HG03175 (cell line): ENCODE results near the gene C22orf42.
"Not testable (repeated sequence)": the region's sequence is repeated elsewhere in the genome, so short reads cannot be mapped to it uniquely, and the experiment has no call there.

Source experiments
- ATAC-seq: cut with Tn5 transposase; IDR thresholded peaks from one replicate; pipeline ENCODE4 v1.9.1; 2021; ENCODE audit warnings: mild to moderate bottlenecking, moderate library complexity; ENCODE audit not compliant: unreplicated experiment

Gene C22orf42

GRCh38 chr22:32191021-32191420 lies 31.9 kb upstream of the C22orf42 start:
- ATAC-seq = not testable (repeated sequence)

GRCh38 chr22:32185821-32186220 lies 26.7 kb upstream of the C22orf42 start:
- no peak for ATAC-seq

GRCh38 chr22:32183625-32184024 lies 24.5 kb upstream of the C22orf42 start:
- no peak for ATAC-seq

GRCh38 chr22:32181043-32181442 lies 21.9 kb upstream of the C22orf42 start:
- no peak for ATAC-seq

GRCh38 chr22:32177221-32177765 lies 18.2 kb upstream of the C22orf42 start:
- ATAC-seq = no peak

- ATAC-seq = no peak
These were observed 16.9 kb upstream of the C22orf42 start for GRCh38 chr22:32175683-32176644.

- ATAC-seq = no peak
These were observed 16.0 kb upstream of the C22orf42 start for GRCh38 chr22:32175115-32175514.

- ATAC-seq = no peak
These were observed 6.6 kb upstream of the C22orf42 start for GRCh38 chr22:32165681-32166080.

GRCh38 chr22:32164075-32164860 lies 5.2 kb upstream of the C22orf42 start:
- no peak for ATAC-seq

- not testable (repeated sequence) for ATAC-seq
These were observed 1.3 kb upstream of the C22orf42 start for GRCh38 chr22:32160411-32160810.

GRCh38 chr22:32157632-32158031 lies 1.5 kb downstream of the C22orf42 start:
- not testable (repeated sequence) for ATAC-seq

- not testable (repeated sequence) for ATAC-seq
These were observed 4.4 kb downstream of the C22orf42 start for GRCh38 chr22:32154727-32155126.

- not testable (repeated sequence) for ATAC-seq
These were observed 7.5 kb downstream of the C22orf42 start for GRCh38 chr22:32151641-32152040.

- not testable (repeated sequence) for ATAC-seq
These were observed 8.5 kb downstream of the C22orf42 start for GRCh38 chr22:32150647-32151046.

- ATAC-seq = not testable (repeated sequence)
These were observed 10.7 kb downstream of the C22orf42 start for GRCh38 chr22:32148372-32148771.

- not testable (repeated sequence) for ATAC-seq
These were observed 12.0 kb downstream of the C22orf42 start for GRCh38 chr22:32147128-32147527.

GRCh38 chr22:32144496-32145274 lies 14.4 kb downstream of the C22orf42 start:
- ATAC-seq = no peak

- no peak for ATAC-seq
These were observed 16.5 kb downstream of the C22orf42 start for GRCh38 chr22:32142600-32142999.

GRCh38 chr22:32140688-32141087 lies 18.4 kb downstream of the C22orf42 start:
- ATAC-seq = not testable (repeated sequence)

GRCh38 chr22:32138576-32138975 lies 20.5 kb downstream of the C22orf42 start:
- ATAC-seq = not testable (repeated sequence)
